HFFc6 (cell line): Measurements from ENCODE around the gene PUSL1. TPM values are rescaled to one million over a fixed set of nuclear protein-coding genes. Genes with fewer than 3 reads are reported as not detected.

Experiments
- DNase-seq: peaks from one replicate; pipeline ENCODE4 v3.0.0-alpha.2; 2018
- H3K27ac Mint-ChIP-seq: 2 replicates; pipeline ENCODE4 v1.8.0; 2020; ENCODE audit warnings: mild to moderate bottlenecking, mixed read lengths
- H3K27me3 Mint-ChIP-seq: 2 replicates; pipeline ENCODE4 v1.8.0; 2021; ENCODE audit warnings: mild to moderate bottlenecking, moderate library complexity, mixed read lengths; ENCODE audit not compliant: insufficient read depth
- H3K36me3 Mint-ChIP-seq: 2 replicates; pipeline ENCODE4 v1.8.0; 2021; ENCODE audit warnings: low read depth, mixed read lengths
- H3K4me1 Mint-ChIP-seq: 2 replicates; pipeline ENCODE4 v1.8.0; 2020; ENCODE audit warnings: low read depth, mixed read lengths
- H3K4me3 Mint-ChIP-seq: 2 replicates; pipeline ENCODE4 v1.8.0; 2020; ENCODE audit warnings: mild to moderate bottlenecking, moderate library complexity, mixed read lengths
- H3K9me3 Mint-ChIP-seq: 2 replicates; pipeline ENCODE4 v1.8.0; 2020; ENCODE audit warnings: mild to moderate bottlenecking, mixed read lengths
- total RNA-seq, 6 experiments: library from RNA; stranded (reverse); fragmentation: NEBNext Ultra II Directional; extraction: Animal tissue kit (Norgen Biotek cat#: 25700); gene quantifications; 2 replicates in 1 of 6; 3 replicates in 5 of 6; pipeline ENCODE4 v1.2.3, GENCODE V29; 2021
- TF ChIP-seq, protein P1 (sequence below): fragments of 200-600 bp; sonication (generic); IDR thresholded peaks from 2 replicates; pipeline ENCODE4 v1.5.0; 2021; ENCODE audit warnings: antibody characterized with exemption, mild to moderate bottlenecking

The PUSL1 gene
- total RNA-seq, 6 experiments from 2014 or later = 23.5 to 28.7 (median 25.6) TPM

GRCh38 chr1:1335792-1336248 lies 27.4 kb downstream of the PUSL1 start:
- Mint-ChIP-seq H3K4me1 (no peaks in the 10 kb centered on the region), H3K36me3 (peaks cover 5% of the 10 kb centered on the region), H3K27me3 (peaks cover 17% of the 10 kb centered on the region), H3K27ac (no peak overlapping the region), H3K9me3 (no peaks in the 10 kb centered on the region), H3K4me3 (no peak overlapping the region)
- TF ChIP-seq, protein P1, sequence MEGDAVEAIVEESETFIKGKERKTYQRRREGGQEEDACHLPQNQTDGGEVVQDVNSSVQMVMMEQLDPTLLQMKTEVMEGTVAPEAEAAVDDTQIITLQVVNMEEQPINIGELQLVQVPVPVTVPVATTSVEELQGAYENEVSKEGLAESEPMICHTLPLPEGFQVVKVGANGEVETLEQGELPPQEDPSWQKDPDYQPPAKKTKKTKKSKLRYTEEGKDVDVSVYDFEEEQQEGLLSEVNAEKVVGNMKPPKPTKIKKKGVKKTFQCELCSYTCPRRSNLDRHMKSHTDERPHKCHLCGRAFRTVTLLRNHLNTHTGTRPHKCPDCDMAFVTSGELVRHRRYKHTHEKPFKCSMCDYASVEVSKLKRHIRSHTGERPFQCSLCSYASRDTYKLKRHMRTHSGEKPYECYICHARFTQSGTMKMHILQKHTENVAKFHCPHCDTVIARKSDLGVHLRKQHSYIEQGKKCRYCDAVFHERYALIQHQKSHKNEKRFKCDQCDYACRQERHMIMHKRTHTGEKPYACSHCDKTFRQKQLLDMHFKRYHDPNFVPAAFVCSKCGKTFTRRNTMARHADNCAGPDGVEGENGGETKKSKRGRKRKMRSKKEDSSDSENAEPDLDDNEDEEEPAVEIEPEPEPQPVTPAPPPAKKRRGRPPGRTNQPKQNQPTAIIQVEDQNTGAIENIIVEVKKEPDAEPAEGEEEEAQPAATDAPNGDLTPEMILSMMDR = no peak
- no peak for DNase-seq

DNA sequence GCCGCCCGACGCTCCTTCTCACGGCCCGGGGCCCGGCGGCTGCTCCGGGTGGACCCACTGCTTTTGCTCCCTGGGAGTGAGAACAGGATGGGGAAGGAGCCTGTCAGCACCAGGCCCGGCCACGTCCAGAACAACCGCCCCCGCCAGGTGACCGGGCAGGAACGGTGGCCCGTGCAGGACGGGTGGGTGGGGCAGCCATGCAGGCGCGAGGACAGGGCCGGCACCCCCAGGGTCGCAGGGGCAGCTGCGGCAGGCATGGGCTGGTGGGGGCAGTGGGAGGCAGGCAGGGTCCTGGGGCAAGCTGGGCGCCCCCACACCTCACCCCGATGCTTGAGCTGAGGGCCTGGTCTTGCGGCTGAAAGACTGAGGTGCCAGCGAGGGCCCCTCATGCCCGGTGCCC lies 28.0 kb downstream of the PUSL1 start:
- Mint-ChIP-seq H3K4me1 (no peaks in the 10 kb centered on the region), H3K36me3 (peaks cover 11% of the 10 kb centered on the region), H3K4me3 (no peak overlapping the region), H3K27ac (no peak overlapping the region), H3K27me3 (peaks cover 12% of the 10 kb centered on the region), H3K9me3 (no peaks in the 10 kb centered on the region)
- no peak for DNase-seq
- TF ChIP-seq, protein P1 = no peak

DNA sequence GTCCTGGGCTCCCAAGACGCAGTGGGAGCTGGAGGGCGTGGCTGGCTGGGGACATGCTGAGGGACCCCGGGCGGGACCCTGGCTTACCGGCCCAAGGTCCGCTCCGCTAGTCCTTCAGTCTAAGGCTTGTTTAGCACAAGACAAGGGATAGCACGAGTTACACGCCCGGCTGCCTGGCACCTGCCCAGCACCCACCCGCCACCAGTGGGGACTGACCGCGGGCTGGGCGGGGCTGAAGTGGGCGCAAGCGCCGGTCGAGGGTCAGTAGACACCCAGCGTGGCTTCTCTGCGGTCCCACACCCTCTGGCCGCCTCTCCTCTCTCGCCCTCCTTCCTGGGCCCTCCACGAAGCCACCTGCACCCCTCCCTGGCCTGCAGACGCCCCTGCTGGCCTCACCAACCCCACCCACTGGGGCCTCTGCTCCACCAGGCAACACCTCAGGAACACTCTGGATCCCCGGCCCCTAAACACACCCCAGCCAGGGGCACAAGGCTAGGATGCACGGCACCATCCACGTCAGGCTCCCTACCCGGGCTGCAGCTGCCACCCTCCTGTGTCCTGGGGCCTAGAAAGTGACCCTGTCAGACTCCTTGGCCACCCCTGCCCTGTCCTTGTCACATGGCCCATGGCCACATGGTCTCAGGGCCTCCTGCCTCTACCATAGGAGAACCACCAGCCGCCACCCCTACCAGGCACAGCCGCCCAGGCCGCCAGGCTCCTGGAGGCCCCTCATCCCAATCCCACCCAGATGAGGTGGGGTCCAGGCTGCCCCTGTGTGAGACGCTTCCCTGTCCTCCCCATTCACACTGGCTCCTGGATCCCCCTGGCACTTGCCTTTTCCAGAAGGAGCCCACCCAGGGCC lies 28.8 kb downstream of the PUSL1 start:
- H3K4me1 Mint-ChIP-seq = no peaks in the 10 kb centered on the region
- H3K9me3 Mint-ChIP-seq = no peaks in the 10 kb centered on the region
- peaks cover 6% of the 10 kb centered on the region for H3K27me3 Mint-ChIP-seq
- H3K36me3 Mint-ChIP-seq = peaks cover 11% of the 10 kb centered on the region
- H3K27ac Mint-ChIP-seq = no peak overlapping the region
- H3K4me3 Mint-ChIP-seq = no peak overlapping the region
- TF ChIP-seq, protein P1 = no peak
- no peak for DNase-seq

DNA sequence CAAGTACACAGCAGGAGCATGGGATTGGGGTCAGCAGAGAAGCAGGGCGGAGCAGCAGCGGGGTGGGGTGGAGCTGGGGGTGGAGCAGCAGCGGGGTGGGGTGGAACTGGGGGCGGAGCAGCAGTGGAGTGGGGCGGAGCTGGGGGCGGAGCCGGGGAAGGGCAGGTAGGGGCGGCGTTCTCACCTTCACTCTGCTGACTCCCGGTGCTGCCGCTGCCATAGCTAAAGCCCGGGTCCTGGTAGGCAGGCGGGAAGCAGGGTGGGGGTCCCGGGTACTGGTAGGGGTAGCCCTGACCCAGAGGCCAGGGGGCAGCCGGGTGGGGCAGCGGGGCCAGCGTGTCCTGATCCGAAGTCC lies 29.4 kb downstream of the PUSL1 start:
- H3K4me1 Mint-ChIP-seq = no peaks in the 10 kb centered on the region

DNA sequence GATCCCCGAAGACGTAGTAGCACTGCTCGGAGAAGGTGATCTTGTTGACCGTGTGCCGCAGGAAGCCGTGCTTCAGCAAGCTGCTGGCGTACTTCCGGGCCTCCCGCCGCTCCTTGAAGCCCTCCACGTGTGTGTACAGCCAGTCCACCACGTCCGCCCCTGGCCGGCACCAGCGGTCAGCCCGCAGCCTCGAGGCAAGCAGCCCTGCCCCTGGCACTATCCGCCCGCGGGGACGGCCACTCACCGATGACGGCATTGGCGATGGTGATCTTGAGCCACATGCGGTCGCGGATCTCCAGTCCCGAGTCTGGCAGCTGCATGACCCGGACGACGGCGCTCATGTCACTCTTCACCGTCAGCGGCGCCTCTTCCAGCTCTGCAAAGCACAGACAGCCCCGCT lies 29.9 kb downstream of the PUSL1 start:
- TF ChIP-seq, protein P1 = no peak
- H3K9me3 Mint-ChIP-seq = no peaks in the 10 kb centered on the region
- H3K4me1 Mint-ChIP-seq = no peaks in the 10 kb centered on the region
- peaks cover 11% of the 10 kb centered on the region for H3K36me3 Mint-ChIP-seq
- H3K27me3 Mint-ChIP-seq = peaks cover 5% of the 10 kb centered on the region
- H3K27ac Mint-ChIP-seq = no peak overlapping the region
- DNase-seq = no peak
- no peak overlapping the region for H3K4me3 Mint-ChIP-seq

More for the DNA sequence above, 29.4 kb downstream of the PUSL1 start:
- TF ChIP-seq, protein P1 = no peak
- DNase-seq = no peak
- Mint-ChIP-seq H3K27ac (no peak overlapping the region), H3K4me3 (no peak overlapping the region), H3K27me3 (peaks cover 5% of the 10 kb centered on the region), H3K36me3 (peaks cover 11% of the 10 kb centered on the region), H3K9me3 (no peaks in the 10 kb centered on the region)
